Stimulated activated CD4-positive, alpha-beta T cell treated with anti-CD3 and anti-CD28 coated beads, Interleukin-1b, Interleukin-23, amount 100 ng/mL, for 48 hours (primary cell): Measurements from ENCODE around the gene WSB1.
A peak's percentile ranks its signal among the peaks of the same experiment; 100 is the strongest.
"Not testable (repeated sequence)": the region's sequence is repeated elsewhere in the genome, so short reads cannot be mapped to it uniquely, and the experiment has no call there.

ENCODE experiments used
- DNase-seq: peaks from one replicate; pipeline ENCODE4 v3.0.0-alpha.2; 2020

Gene WSB1

GRCh38 chr17:27318633-27319032 is 24.7 kb downstream of the WSB1 start:
- no peak for DNase-seq

GRCh38 chr17:27319541-27320221 is 25.8 kb downstream of the WSB1 start:
- DNase-seq: no peak

- DNase-seq: no peak
Observed at GRCh38 chr17:27320222-27320560, 26.3 kb downstream of the WSB1 start.

- DNase-seq: no peak
Observed at GRCh38 chr17:27321372-27321771, 27.5 kb downstream of the WSB1 start.

DNA sequence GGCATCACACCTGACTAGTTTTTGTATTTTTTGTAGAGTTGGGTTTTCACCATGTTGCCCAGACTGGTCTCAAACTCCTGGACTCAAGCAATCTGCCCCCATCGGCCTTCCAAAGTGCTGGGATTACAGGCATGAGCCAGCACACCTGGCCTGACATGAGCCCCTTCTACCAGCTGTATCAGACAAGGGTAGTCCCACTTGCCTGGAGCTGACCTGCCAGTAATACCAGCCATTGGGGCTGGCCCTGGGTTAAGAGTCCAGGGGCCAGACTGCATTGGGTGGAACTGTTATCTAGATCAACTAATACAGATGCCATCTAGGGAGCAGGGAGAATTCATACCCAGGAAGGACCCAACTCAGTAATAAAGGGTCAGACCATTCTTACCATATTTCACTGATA is 28.1 kb downstream of the WSB1 start:
- DNase-seq: no peak

DNA sequence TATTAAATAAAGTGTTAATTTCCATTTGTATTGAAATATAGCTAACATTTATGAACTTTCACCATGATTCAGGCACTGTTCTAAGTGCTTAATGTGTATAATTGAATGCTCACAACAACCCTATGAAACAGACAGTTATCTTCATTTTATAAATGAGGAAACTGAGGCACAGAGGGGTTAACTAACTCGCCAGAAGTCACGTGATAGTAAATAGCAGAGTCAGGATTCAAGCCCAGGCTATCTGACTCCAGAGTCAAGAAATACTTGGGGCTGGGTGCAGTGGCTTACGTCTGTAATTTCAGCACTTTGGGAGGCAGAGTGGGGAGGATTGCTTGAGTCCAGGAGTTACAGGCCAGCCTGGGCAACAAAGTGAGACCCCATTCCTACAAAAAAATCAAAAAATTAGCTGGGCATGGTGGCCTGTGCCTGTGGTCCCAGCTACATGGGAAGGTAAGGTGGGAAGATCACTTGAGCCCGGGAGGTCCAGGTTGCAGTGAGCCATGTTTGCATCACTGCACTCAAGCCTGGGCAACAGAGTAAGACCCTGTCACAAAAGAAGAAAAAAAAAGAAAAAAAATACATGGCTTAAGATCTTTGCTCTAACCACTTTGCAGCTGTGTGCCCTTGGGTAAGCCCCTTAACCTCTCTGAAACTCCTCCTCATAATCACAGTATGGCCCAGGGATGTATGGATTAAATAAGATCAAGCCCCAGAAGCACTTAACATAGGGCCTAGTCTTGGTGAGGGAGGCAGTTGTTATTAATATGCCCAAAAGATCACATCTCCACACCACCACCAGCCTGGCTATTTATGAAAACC is 29.0 kb downstream of the WSB1 start:
- no peak for DNase-seq

- DNase-seq: no peak
Observed at GRCh38 chr17:27323538-27324215, 29.8 kb downstream of the WSB1 start.

DNA sequence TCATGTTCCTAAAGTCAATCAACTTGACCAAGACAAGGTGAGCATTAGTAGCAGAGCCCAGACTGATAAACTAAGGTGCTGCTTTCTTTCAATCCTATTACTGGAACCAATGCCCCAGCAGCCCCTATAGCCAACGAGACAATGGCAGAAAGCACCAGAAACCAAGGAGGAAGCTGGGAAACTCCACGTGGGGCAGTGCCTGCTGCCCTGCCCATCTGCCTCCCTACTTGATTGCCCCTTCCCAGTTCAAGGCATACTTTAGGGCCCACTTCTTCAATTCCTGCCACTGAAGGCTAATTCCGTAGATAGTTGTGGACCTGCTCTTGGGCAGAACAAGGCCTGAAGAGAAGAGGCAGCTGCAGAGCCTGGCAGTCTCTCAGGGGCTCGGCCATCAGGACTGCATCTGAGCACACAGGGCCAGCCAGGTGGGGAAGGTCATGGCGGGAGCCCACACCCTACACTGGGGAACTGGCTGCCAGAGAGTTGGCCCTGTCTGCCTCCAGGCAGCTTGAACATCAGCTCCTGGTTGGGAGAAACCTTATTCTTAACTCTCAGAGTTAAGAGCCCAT is 30.9 kb downstream of the WSB1 start:
- DNase-seq: no peak

DNA sequence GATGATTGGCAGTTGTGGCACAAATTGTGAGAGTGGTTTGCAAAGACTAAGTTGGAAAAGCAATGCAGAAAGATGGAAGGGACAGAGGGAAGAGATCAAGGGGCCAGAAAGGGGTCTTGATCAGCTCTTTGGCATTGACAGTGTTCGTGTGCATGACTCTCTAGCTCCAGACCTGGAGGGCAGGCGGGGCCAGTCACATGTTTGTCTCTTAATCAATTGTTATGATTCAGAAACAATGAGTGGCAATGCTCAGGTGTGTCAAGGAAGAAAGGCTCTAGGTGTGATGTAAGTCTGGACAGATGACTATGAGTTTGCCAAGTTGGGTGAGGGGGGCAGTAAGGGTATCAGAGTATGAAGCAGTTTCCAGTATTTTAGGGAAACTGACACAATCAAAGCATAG is 32.1 kb downstream of the WSB1 start:
- DNase-seq: no peak

DNA sequence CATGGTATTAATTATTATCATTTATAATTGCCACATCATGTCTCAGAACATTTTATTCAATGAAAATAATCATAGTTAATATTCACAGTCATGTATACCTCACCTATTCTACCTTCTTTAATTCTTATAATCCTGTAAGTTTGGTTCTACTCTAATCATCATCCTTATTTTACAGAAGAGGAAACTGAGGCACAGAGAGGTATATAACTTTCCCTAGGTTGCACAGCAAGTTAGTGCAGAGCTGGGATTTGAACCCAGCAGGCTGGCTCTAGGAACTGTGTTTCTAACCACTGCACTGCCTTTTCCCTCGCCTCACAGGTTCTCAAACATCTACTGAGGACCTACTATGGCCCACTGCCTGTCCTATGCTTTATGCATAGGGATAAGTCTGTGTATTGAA is 32.7 kb downstream of the WSB1 start:
- DNase-seq: no peak

GRCh38 chr17:27327397-27327796 is 33.5 kb downstream of the WSB1 start:
- no peak for DNase-seq

DNA sequence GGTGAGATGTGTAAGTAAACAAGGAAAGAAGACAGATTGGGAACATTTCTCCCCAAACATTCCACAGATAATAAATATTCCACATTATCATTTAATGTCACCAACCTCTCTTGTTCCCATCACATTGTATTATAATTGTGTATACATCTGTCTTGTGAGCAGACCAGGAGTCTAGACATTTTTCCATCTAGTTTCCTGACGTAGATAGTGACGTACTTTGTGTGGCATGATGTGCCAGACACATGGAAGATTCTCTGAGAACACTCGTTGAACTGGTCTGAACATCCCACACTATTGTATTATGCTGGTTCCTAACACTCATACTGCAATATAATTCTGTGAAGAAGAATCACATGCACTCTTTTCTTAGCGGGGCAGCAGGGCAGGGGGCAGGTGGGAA is 34.0 kb downstream of the WSB1 start:
- DNase-seq: no peak

DNA sequence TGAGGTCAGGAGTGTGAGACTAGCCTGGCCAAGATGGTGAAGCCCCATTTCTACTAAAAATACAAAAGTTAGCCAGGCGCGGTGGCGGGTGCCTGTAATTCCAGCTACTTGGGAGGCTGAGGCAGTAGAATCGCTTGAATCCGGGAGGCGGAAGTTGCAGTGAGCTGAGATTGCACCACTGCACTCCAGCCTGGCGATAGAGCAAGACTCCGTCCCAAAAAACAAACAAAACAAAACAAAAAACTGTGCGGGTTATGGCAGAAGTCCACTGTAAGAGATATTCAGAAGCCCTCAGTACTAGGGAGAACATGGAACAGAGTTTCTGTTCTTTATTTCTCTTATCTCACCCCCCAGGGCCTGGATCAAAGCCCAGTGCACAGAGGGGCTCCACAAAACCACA is 34.8 kb downstream of the WSB1 start:
- not testable (repeated sequence) for DNase-seq

DNA sequence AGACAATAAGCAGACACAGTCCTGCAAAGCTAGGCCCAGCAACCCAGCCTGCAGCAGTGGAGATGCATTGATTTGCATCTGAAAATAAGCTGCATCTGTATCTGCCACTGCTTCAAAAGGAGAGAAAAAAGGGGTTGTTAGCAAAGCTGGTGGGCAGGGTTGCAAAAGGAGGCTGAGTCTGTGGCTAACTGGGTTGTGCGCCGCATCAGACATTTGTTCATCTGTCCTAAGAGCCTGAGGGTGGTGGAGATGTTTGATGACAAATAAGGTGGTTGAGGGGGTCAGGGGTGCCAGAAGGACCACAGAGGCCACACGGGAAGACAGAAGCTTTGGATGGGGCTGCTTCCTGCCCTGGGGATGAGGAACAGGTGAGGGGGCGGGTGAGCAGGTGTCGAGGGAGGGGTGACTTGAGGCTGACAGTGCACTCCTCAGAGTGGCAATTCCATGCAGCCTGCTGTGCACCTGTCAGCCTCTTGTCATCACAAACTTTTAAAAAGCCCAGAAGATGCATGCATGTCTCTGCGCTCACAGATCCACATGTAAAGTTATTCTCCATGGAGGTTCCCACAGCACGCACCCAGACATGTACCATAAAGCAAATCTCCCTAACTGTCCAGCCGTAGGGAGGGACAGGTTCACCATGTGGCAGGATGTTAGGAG is 35.4 kb downstream of the WSB1 start:
- no peak for DNase-seq

- DNase-seq: no peak
Observed at GRCh38 chr17:27332047-27332393, 38.1 kb downstream of the WSB1 start.

- DNase-seq: peak; percentile 91
Observed at GRCh38 chr17:27332485-27333409, 38.8 kb downstream of the WSB1 start.

DNA sequence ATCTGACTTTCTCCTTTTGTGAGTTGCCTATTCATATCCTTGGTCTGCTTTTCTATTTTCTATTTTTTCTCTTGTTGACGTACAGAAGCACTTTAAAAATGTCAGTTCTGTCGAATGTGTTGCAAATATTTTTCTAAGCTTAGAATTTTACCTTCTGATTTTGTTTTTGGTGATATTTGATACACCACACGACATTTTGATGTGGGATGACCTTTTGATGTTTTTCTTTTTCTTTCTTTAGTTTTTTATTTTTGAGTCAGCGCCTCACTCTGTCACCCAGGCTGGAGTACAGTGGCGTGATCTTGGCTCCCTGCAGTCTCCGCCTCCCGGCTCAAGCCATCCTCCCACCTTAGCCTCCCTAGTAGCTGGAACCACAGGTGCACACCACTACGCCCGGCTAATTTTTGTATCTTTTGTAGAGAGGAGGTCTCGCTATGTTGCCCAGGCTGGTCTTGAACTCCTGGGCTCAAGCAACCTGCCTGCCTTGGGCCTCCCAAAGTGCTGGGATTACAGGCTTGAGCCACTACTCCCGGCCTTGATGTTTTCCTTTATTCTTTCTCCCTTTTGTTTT is 39.6 kb downstream of the WSB1 start:
- peak; percentile 34 for DNase-seq

GRCh38 chr17:27336184-27336583 is 42.3 kb downstream of the WSB1 start:
- DNase-seq: no peak

DNA sequence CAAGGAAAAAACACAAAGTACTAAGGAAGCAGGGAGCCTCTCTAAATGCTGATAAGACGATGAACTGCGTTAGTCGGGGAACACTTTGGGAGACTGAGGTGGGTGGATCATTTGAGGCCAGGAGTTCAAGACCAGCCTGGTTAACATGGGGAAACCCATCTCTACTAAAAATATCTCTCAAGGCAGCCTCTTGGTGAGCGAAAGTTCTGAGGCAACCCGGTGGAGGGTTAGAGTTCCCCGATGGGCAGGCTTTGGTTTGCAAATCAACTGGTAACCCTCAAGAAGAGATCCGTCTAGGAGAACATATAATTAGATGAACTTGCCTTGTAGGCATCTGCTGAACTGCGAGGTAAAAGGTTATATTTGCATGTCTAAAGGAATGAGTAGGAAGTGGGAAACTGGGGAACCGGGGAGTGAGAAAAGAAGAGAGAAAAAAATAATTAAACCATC is 44.6 kb downstream of the WSB1 start:
- no peak for DNase-seq

DNA sequence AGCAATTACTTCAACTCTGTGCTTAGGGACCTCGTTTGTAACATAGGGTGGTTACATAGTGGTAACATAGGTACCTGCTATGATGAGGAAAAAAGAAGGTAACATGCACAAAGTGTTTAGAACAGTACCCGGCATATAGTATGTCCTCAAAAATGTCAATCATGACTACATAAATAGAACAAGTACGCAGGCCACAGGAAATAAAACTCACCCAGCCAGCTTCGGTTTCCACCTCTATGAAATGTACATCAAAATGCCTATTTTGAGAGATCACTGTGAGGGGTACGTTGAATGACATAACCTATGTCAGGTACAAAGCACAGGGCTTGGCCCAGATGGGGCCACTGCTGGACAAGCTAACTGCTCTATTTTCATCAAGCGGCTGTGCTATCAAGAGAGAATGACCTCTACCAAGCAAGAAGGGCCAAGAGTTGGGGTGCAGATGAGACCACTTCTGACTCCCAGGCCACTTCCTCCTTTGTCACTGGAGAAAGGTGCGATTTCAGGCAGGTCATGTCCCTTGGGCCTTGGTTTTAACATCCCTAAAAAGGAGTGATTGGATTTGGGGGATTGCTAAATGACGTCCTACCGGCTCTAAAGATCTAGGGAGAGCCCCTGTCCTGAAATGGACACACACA is 45.4 kb downstream of the WSB1 start:
- no peak for DNase-seq
